HG02588 (cell line): Measurements from ENCODE around the gene ACADVL.
"Not testable (repeated sequence)": the region's sequence is repeated elsewhere in the genome, so short reads cannot be mapped to it uniquely, and the experiment has no call there.

Experiments used
- ATAC-seq: cut with Tn5 transposase; IDR thresholded peaks from one replicate; pipeline ENCODE4 v1.9.1; 2021; ENCODE audit warnings: mild to moderate bottlenecking, moderate library complexity; ENCODE audit not compliant: unreplicated experiment

The ACADVL gene

GRCh38 chr17:7234083-7234951 is 14.6 kb downstream of the ACADVL start, which contains the start of gene DVL2:
Gene DVL2, minus strand, starts transcription at chr17:7234517. Its CDS starts 255 bp downstream, at chr17:7234262.
- ATAC-seq, result peak; percentile 51

GRCh38 chr17:7235693-7236665 is 16.2 kb downstream of the ACADVL start:
- ATAC-seq, result no peak

- ATAC-seq, result no peak
Measured at GRCh38 chr17:7236808-7237207, 17.1 kb downstream of the ACADVL start.

- ATAC-seq, result no peak
Measured at GRCh38 chr17:7237266-7237760, 17.6 kb downstream of the ACADVL start.

- ATAC-seq, result no peak
Measured at GRCh38 chr17:7237761-7238419, 18.2 kb downstream of the ACADVL start.

GRCh38 chr17:7238420-7239090 is 18.8 kb downstream of the ACADVL start:
- ATAC-seq, result no peak

- ATAC-seq, result peak; percentile 42
Measured at GRCh38 chr17:7239091-7240027, 19.6 kb downstream of the ACADVL start, which contains the start of gene PHF23. Gene PHF23, minus strand, starts transcription at chr17:7239457. Its CDS starts 178 bp downstream, at chr17:7239279.

- no peak for ATAC-seq
Measured at GRCh38 chr17:7240375-7240774, 20.6 kb downstream of the ACADVL start.

- no peak for ATAC-seq
Measured at GRCh38 chr17:7241090-7241733, 21.5 kb downstream of the ACADVL start.

GRCh38 chr17:7241783-7242716 is 22.3 kb downstream of the ACADVL start, which contains the start of gene GABARAP:
Gene GABARAP, minus strand, starts transcription at chr17:7242449. Its CDS starts 119 bp downstream, at chr17:7242330.
- peak; percentile 33 for ATAC-seq

GRCh38 chr17:7242717-7243452 is 23.1 kb downstream of the ACADVL start:
- ATAC-seq, result peak; percentile 37

GRCh38 chr17:7243453-7243729 is 23.7 kb downstream of the ACADVL start:
- ATAC-seq, result no peak

GRCh38 chr17:7243838-7244237 is 24.1 kb downstream of the ACADVL start:
- ATAC-seq, result not testable (repeated sequence)

- ATAC-seq, result no peak
Measured at GRCh38 chr17:7246779-7247178, 27.0 kb downstream of the ACADVL start.

- ATAC-seq, result no peak
Measured at GRCh38 chr17:7248796-7249195, 29.1 kb downstream of the ACADVL start.

GRCh38 chr17:7249214-7249613 is 29.5 kb downstream of the ACADVL start:
- ATAC-seq, result no peak

GRCh38 chr17:7249830-7250229 is 30.1 kb downstream of the ACADVL start:
- no peak for ATAC-seq
